ENCODE measurements around the gene BAHCC1. TPM values are rescaled to one million over a fixed set of nuclear protein-coding genes. Genes with fewer than 3 reads are reported as not detected.

BAHCC1 gene
- total RNA-seq, 1 experiment from 2014 or later = 8.7 TPM

GRCh38 chr17:81378941-81379511 is 16.2 kb upstream of the BAHCC1 start:
- DNase-seq = no peak
- no peaks in the 10 kb centered on the region for H3K36me3 ChIP-seq (replicated peaks; ENCODE audit: control insufficient read depth, insufficient read depth, low read length)
- H3K4me3 ChIP-seq (ENCODE audit: insufficient read depth, low read depth, low read length) = no peak overlapping the region
- H3K27me3 ChIP-seq (ENCODE audit: control insufficient read depth, insufficient read depth, low read length) = no peaks in the 10 kb centered on the region

GRCh38 chr17:81379523-81379942 is 15.7 kb upstream of the BAHCC1 start:
- H3K4me3 ChIP-seq (ENCODE audit: insufficient read depth, low read depth, low read length) = no peak overlapping the region
- DNase-seq = no peak
- no peaks in the 10 kb centered on the region for H3K27me3 ChIP-seq (ENCODE audit: control insufficient read depth, insufficient read depth, low read length)
- H3K36me3 ChIP-seq (replicated peaks; ENCODE audit: control insufficient read depth, insufficient read depth, low read length) = no peaks in the 10 kb centered on the region

- DNase-seq = no peak
- no peaks in the 10 kb centered on the region for H3K36me3 ChIP-seq (replicated peaks; ENCODE audit: control insufficient read depth, insufficient read depth, low read length)
- H3K4me3 ChIP-seq (ENCODE audit: insufficient read depth, low read depth, low read length) = no peak overlapping the region
- H3K27me3 ChIP-seq (ENCODE audit: control insufficient read depth, insufficient read depth, low read length) = peaks cover 4% of the 10 kb centered on the region
Observed at GRCh38 chr17:81380131-81380530, 15.1 kb upstream of the BAHCC1 start.

GRCh38 chr17:81380666-81381518 is 14.4 kb upstream of the BAHCC1 start:
- Histone ChIP-seq H3K27me3 (ENCODE audit: control insufficient read depth, insufficient read depth, low read length) (peaks cover 11% of the 10 kb centered on the region), H3K4me3 (ENCODE audit: insufficient read depth, low read depth, low read length) (no peak overlapping the region), H3K36me3 (replicated peaks; ENCODE audit: control insufficient read depth, insufficient read depth, low read length) (no peaks in the 10 kb centered on the region)
- no peak for DNase-seq

- Histone ChIP-seq H3K36me3 (replicated peaks; ENCODE audit: control insufficient read depth, insufficient read depth, low read length) (no peaks in the 10 kb centered on the region), H3K27me3 (ENCODE audit: control insufficient read depth, insufficient read depth, low read length) (peaks cover 19% of the 10 kb centered on the region)
Observed at GRCh38 chr17:81381632-81382577, 13.4 kb upstream of the BAHCC1 start.

GRCh38 chr17:81382851-81383250 is 12.4 kb upstream of the BAHCC1 start:
- no peak for DNase-seq
- no peaks in the 10 kb centered on the region for H3K36me3 ChIP-seq (replicated peaks; ENCODE audit: control insufficient read depth, insufficient read depth, low read length)
- peaks cover 28% of the 10 kb centered on the region for H3K27me3 ChIP-seq (ENCODE audit: control insufficient read depth, insufficient read depth, low read length)
- no peak overlapping the region for H3K4me3 ChIP-seq (ENCODE audit: insufficient read depth, low read depth, low read length)

More at GRCh38 chr17:81381632-81382577, 13.4 kb upstream of the BAHCC1 start:
- no peak overlapping the region for H3K4me3 ChIP-seq (ENCODE audit: insufficient read depth, low read depth, low read length)
- DNase-seq = no peak

GRCh38 chr17:81383504-81384421 is 11.5 kb upstream of the BAHCC1 start:
- H3K27me3 ChIP-seq (ENCODE audit: control insufficient read depth, insufficient read depth, low read length) = peaks cover 38% of the 10 kb centered on the region
- no peak for DNase-seq
- H3K4me3 ChIP-seq (ENCODE audit: insufficient read depth, low read depth, low read length) = no peak overlapping the region

GRCh38 chr17:81384929-81385319 is 10.3 kb upstream of the BAHCC1 start:
- Histone ChIP-seq H3K36me3 (replicated peaks; ENCODE audit: control insufficient read depth, insufficient read depth, low read length) (no peaks in the 10 kb centered on the region), H3K27me3 (ENCODE audit: control insufficient read depth, insufficient read depth, low read length) (peaks cover 49% of the 10 kb centered on the region), H3K4me3 (ENCODE audit: insufficient read depth, low read depth, low read length) (no peak overlapping the region)
- DNase-seq = no peak

More at GRCh38 chr17:81383504-81384421, 11.5 kb upstream of the BAHCC1 start:
- no peaks in the 10 kb centered on the region for H3K36me3 ChIP-seq (replicated peaks; ENCODE audit: control insufficient read depth, insufficient read depth, low read length)

GRCh38 chr17:81385320-81386111 is 9.7 kb upstream of the BAHCC1 start:
- DNase-seq = no peak
- Histone ChIP-seq H3K27me3 (ENCODE audit: control insufficient read depth, insufficient read depth, low read length) (peaks cover 55% of the 10 kb centered on the region), H3K4me3 (ENCODE audit: insufficient read depth, low read depth, low read length) (no peak overlapping the region), H3K36me3 (replicated peaks; ENCODE audit: control insufficient read depth, insufficient read depth, low read length) (no peaks in the 10 kb centered on the region)

GRCh38 chr17:81386141-81386645 is 9.1 kb upstream of the BAHCC1 start:
- H3K4me3 ChIP-seq (ENCODE audit: insufficient read depth, low read depth, low read length) = peak overlapping the region; percentile 51
- H3K27me3 ChIP-seq (ENCODE audit: control insufficient read depth, insufficient read depth, low read length) = peaks cover 62% of the 10 kb centered on the region
- DNase-seq = no peak
- H3K36me3 ChIP-seq (replicated peaks; ENCODE audit: control insufficient read depth, insufficient read depth, low read length) = no peaks in the 10 kb centered on the region

GRCh38 chr17:81386646-81387099 is 8.6 kb upstream of the BAHCC1 start:
- Histone ChIP-seq H3K4me3 (ENCODE audit: insufficient read depth, low read depth, low read length) (peak overlapping the region; percentile 51), H3K27me3 (ENCODE audit: control insufficient read depth, insufficient read depth, low read length) (peaks cover 67% of the 10 kb centered on the region), H3K36me3 (replicated peaks; ENCODE audit: control insufficient read depth, insufficient read depth, low read length) (no peaks in the 10 kb centered on the region)
- DNase-seq = peak; percentile 83

- Histone ChIP-seq H3K4me3 (ENCODE audit: insufficient read depth, low read depth, low read length) (peak overlapping the region; percentile 51), H3K27me3 (ENCODE audit: control insufficient read depth, insufficient read depth, low read length) (peaks cover 74% of the 10 kb centered on the region), H3K36me3 (replicated peaks; ENCODE audit: control insufficient read depth, insufficient read depth, low read length) (no peaks in the 10 kb centered on the region)
- peak; percentile 91 for DNase-seq
Observed at GRCh38 chr17:81387100-81388090, 7.9 kb upstream of the BAHCC1 start.
